ENCODE results near the gene OR1J4.
"Not testable (repeated sequence)": the region's sequence is repeated elsewhere in the genome, so short reads cannot be mapped to it uniquely, and the experiment has no call there.

OR1J4 gene, protein sequence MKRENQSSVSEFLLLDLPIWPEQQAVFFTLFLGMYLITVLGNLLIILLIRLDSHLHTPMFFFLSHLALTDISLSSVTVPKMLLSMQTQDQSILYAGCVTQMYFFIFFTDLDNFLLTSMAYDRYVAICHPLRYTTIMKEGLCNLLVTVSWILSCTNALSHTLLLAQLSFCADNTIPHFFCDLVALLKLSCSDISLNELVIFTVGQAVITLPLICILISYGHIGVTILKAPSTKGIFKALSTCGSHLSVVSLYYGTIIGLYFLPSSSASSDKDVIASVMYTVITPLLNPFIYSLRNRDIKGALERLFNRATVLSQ

DNA sequence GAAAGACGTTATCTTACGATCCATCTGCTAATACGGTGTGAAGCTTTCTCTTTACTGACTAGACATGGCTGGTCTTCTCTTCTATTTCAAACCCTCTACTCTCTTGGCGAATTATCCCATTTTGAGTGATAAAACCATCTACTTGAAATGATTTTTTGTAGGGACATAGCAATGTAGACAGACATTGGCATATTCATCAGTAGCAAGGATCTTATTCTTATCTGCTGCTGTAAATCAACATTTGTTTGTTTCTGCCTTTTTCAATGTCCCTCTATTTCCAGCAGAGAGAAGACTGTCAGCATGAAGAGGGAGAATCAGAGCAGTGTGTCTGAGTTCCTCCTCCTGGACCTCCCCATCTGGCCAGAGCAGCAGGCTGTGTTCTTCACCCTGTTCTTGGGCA is at the start of gene OR1J4:
Gene OR1J4 (plus strand): TSS at position 301 of the 400 bp plus-strand sequence. CDS start 0 bp downstream, at position 301.
- no peak for DNase-seq

DNA sequence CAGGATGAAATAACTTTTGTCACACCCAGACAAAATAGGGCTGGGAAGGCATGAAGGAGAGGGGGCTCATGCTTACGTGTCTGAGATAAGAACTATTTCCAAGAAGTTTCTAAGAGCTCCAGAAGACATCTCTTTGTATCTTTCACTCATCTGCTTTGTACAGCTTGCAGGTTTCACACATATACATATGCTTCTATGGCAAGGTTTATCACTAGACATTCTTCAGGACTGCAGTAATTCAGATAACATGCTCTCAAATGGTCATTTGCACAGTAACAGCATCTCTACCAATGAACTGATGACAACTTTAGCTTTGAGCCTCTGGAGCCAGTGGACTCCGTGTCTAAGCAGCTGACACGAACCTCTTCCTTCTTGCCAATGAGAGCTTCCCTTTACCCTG is 44.4 kb upstream of the OR1J4 start:
- DNase-seq, result no peak

DNA sequence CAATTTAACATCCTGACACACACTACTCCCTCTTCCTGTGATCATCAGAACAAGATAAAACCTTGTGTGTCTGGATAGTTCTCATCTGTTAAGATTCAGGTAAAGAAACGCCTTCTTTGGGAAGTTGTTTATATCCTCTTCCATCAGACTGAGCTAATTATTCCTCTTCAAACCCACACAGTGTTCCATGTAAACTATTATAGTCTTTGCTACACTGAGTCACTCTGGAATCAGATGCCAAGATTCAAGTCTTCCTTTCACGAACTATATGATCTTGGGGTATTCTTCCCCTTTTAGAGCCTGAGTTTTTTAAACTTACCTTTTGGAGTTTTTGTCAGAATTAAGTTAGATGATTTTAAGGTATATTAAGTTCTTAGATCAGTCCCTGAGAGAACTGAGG is 43.2 kb upstream of the OR1J4 start:
- DNase-seq, result no peak

DNA sequence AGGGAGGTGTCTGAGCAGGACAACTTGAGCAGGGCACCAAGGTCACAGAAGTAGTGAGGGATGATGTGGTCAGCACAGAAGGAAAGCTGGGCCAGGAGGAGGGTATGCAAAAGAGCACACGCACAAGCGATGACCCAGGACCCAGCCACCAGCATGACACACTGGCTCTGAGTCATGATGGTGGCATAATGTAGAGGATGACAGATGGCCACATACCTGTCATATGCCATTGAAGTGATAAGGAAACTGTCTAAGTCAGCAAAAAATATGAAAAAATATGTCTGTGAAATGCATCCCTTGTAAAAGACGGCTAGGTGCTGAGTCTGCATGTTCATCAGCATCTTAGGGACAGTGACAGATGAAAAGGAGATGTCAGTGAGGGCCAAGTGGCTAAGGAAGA is 41.6 kb upstream of the OR1J4 start:
- DNase-seq, result no peak

DNA sequence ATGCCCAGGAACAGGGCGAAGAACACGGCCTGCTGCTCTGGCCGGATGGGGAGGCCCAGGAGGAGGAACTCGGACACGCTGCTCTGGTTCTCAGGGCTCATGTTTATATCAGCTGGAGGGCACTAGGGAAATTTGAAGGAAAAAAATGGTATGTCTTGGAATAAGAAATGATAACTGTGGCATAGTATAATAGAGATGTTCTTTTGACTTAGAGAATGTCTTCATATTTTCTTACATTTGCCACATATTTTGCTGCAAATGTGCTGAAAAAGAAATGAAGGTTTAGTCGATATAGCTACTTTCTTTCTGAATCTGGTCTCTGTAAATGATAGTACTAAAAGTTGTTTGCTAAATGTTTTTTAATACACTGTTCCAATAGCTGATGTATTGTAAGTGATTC is 41.1 kb upstream of the OR1J4 start, which contains the start of gene OR1J1:
Gene OR1J1 (minus strand): TSS at position 101 of the 400 bp plus-strand sequence. CDS start 0 bp downstream, at position 101.
- DNase-seq, result no peak

DNA sequence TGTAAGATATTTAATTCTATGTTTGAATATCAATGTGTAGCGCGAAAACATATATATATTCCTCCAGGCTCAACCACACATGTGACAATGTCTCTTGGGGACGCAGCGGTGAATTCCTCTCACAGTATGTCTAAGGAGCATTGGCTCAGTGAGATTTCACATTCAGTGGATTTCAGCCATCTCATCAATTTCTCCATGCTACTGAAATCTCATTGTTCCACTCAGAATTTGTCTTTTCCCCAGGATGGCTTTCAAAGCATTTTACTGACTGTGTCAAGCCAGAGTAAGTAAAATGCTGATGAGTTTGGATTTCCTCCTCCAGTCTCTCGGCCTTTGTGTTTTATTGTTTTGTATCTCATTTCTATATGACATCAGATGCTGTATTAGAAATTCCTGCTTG is 39.9 kb upstream of the OR1J4 start:
- DNase-seq, result no peak

DNA sequence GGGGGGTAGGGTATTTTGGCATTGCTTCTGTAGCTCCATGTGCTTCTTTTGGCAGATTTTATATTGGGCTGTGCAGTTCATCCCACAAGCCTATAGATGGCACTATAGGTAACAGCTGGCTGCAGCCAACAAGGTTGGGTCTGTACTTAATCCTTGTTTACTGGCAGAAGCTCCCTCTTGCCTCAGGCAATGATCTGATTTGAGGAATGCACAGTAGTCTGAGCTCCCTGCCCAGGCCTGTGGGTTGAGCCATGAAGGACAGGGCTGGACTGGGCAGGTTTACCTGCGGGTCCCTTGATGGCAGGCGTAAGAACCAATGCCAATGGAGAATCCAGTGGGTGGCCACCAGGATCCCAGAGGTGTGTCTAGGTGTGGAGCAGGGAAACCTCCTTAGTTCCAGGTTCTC is 20.1 kb upstream of the OR1J4 start:
- peak; percentile 14 for DNase-seq

DNA sequence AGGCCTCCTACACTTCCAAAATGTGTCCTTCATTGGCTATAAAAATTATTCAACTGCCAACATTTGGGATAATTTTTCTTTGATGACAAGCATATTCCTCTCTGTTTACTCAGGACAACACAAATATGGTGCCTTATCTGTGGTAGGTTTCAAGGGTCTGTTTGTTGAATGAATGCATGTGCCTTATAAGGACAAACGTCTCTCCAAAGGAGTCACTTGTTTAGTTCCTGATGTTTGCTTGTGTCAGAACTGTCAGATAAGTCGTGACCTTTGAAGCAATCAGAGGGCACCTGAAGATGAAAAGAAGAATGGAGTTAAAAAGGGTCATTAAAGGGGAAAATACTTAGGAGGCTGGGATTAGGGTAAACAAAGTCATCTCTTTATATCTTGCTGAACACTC is 12.0 kb upstream of the OR1J4 start:
- DNase-seq, result no peak

DNA sequence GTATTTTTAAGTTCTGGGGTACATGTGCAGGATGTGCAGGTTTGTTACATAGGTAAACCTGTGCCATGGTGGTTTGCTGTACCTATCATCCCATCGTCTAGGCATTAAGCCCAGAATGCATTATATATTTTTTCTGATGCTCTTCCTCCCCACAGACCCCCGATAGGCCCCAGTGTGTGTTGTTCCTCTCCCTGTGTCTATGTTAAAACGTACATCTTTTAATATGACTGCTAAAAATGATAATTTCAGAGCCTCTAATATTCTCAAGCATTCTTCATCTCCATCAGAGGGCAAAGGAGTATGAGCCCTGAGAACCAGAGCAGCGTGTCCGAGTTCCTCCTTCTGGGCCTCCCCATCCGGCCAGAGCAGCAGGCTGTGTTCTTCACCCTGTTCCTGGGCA is 8.4 kb upstream of the OR1J4 start, which contains the start of gene OR1J2:
Gene OR1J2 (plus strand): TSS at position 301 of the 400 bp plus-strand sequence. CDS start 0 bp downstream, at position 301.
- DNase-seq, result no peak

DNA sequence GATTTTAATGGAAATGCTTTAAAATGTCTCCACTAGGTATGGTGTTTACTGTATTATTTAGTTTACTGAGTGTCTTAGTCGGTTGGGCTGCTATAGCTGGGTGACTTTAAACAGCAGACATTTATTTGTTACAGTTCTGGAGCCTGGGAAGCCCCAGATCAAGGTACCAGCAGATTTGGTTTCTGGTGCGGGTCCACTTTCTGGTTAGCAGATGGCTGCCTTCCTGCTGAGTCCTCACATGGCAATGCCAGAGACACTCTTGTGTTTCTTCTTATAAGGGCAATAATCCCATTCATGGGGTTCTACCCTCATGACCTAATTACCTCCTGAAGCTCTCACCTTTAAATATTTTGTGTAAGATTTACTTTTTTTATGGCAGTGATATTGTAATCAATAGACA is 715 bp upstream of the OR1J4 start:
- no peak for DNase-seq

DNA sequence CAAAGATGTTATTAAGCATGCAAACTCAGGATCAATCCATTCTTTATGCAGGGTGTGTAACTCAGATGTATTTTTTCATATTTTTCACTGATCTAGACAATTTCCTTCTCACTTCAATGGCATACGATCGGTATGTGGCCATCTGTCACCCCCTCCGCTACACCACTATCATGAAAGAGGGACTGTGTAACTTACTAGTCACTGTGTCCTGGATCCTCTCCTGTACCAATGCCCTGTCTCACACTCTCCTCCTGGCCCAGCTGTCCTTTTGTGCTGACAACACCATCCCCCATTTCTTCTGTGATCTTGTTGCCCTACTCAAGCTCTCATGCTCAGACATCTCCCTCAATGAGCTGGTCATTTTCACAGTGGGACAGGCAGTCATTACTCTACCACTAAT is 435 bp downstream of the OR1J4 start:
- no peak for DNase-seq

DNA sequence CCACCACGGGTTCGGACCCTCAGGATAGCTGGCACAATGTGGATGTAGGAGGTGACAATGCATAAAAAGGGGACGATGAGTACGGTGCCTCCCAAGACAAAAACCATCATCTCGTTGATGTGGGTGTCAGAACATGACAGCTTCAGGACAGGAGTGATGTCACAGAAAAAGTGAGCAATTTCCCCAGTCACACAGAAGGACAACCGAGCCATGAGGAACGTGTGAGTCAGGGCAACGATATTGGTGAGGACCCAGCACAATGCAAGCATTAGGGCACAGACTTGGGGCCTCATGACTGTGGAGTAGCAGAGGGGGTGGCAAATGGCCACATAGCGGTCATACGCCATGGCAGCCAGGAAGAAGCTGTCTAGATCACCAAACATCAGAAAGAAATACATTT is 7.7 kb downstream of the OR1J4 start:
- no peak for DNase-seq

DNA sequence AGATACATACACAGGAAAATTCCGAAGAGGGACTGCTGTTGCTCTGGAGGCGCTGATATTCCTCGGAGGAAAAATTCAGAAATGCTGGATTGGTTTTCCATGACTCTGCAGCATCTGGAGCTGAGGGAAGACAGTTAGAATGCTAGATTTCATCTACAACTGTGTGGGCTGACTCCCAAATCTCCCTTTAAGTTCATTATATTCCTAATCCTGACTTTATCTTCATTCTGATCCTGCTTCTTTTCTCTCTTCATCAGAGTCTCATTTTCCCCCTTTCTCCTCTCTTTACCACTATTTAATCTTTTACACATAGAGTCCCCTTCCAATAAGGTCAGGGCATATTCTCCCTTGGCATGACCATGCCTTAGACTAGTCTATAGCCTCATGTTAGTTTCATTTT is 8.3 kb downstream of the OR1J4 start, which contains the start of gene OR1N1:
Gene OR1N1 (minus strand): TSS at position 101 of the 400 bp plus-strand sequence. CDS start 0 bp downstream, at position 101.
- DNase-seq, result no peak

DNA sequence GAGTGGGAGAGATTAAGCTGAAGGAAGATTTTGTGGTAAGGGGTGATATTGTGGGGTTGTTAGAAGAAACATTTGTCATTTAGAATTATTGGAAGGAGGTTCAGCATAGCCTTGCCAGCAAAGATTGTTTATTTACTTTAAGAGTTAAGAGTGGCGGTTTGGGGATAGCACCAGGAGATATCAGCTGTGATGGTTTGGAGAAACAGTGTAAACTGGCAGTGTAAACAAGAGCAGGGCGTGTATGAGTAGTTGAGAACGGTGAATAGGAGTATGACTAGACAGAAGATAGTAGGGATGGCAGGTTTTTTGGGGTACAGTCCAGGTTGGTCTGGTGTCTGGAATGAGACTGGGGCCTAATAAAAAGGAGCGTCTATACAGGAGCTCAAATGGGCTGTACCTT is 12.2 kb downstream of the OR1J4 start:
- DNase-seq, result not testable (repeated sequence)

DNA sequence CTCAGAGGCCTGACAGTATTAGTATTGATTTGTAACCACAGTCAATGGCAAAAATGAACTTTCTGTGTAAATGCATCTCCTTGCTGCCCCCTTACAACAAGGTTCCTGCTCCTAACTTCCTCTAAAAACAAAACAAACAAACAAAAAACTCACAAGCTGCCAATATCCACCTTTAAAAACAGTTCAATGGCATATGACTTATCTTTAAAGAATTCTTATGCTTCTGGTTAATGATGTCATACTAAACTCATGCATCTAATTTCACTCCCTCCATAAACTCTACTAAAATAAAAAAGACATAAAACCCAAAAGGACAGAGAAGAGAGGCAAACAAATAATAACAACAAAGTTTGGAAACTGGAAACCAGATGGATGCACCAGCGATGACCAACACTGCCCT is 17.2 kb downstream of the OR1J4 start:
- DNase-seq, result no peak

DNA sequence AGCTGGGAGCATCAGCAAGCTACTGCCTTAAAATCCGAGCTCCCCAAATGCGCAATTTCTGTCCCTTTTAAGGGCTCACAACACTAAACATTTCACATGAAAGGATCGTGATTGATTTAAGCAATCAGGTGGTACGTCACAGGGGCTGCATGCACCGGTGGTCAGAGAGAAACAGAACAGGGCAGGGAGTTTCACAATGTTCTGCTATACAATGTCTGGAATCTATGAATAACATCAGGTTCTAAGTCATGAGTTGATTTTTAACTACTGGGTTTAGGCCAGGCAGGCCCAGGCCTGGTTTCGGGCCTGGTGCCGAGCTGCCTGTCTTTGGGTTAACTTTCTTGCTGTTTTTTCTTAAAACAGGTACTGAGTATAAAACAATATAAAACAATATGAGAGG is 18.1 kb downstream of the OR1J4 start:
- DNase-seq, result not testable (repeated sequence)

DNA sequence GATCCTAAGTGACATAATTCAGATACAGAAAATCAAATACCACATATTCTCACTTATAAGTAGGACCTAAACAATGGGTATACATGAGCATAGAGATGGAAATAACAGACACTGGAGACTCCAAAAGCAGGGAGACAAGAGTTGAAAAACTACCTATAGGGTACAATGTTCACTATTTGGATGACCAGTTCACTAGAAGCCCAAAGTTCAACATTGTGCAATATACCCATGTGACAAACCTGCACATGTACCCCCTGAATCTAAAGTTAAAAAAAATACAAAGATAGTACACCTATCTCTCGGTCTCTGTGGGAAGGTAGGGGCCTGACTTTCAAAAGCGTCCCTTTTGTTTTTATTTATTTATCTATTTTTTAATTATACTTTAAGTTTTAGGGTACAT is 19.8 kb downstream of the OR1J4 start:
- DNase-seq, result no peak

DNA sequence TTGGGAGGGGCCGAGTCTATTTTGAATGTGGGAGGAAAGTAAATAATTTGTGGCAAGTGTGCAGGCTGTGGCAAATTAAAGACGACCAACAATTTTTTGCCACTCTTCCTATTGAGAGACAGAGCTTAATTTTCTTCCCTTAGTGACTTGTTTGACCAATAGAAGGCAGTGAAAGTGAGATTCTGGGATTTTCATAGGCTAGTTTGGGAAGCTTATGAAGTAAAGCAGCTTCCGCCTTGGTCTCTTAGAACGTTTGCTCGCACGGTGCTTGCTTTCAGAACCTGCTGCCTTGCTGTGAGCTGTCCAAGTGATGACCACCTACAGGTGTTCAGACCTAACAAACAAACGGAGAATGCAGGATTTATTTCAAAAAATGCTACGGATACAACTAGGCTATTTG is 27.3 kb downstream of the OR1J4 start:
- DNase-seq, result no peak

DNA sequence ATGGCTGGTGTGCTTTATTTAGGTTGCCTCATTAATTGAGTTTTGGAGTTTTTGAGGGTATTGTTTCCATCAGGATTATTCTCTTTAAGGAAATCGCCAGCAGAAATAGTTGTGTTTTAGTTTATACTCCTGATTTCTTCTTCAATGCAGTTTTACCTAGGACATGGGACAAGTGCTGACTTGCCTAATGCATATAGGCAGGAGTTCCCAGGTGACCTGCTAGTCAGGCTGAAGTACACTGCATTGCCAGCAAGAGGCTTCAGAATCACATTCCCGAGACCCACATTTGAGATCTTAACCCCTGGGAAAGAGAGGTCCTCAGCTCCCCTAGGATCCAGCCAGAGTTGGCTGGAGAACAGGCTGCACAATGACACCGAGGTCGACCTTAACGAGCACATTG is 32.4 kb downstream of the OR1J4 start:
- no peak for DNase-seq

DNA sequence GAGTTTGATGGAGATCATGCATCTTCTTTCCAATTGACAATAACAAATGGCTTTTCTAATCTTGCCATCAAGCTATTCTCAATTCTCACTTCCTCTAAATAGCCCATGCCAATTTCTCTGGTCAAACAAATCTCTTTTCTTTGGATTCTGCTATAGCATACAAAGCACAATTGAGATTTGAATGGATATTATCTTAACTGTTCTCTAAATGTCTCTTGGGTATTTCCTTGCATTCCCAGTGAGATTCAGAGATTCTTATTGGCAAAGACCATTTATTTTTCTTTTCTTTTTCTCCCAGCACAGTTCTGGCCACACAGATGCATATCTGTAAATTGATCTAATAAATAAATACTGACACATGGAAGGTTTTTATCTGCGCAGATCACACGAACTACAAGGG is 33.9 kb downstream of the OR1J4 start, which contains the start of gene OR1N2:
Gene OR1N2 (plus strand): TSS at position 301 of the 400 bp plus-strand sequence. CDS start 100 bp downstream, outside the sequence.
- DNase-seq, result no peak

DNA sequence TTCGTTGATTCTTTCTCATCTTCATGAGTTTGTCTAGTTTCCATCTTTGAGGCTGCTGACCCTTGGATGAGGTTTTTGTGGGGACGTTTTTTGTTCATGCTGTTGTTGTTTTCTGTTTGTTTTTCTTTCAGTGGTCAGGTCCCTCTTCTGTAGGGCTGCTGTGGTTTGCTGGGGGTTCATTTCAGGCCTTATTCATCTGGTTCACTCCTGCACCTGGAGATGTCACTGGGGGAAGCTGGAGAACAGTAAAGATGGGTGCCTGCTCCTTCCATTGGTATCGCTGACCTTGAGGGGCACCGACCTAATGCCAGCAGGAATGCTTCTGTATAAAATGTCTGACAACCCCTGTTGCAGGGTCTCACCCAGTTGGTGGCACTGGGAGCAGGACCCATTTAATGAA is 42.5 kb downstream of the OR1J4 start:
- no peak for DNase-seq

DNA sequence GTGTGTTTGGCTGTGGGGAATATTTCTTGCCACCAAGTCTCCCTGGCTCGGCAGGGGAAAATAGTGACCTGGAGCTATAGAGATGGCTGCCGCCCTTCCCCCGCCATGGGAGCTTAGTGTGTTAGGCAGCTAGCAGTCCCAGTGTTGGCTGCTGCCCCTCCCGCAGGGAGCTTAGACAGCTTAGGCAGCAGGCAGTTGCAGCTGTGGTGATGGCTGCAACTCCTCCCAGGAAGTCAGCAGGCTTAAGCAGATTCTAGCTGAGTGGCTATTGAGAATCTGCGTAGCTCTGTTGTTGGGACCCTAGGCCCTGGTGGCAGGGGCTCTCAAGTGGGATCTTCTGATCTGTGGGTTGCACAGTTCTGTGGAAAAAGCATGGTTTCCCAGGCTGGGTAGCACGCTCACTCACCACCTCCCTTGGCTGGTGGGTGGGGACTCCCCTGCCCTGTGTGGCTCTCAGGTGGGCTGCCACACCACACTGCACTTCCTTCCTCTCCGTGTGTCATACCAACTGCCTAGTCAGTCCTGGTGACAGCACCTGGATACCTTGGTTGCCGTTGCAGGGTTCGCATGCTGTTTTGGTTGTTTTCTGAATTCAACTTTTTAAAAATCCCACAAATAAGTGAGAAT is 43.3 kb downstream of the OR1J4 start:
- no peak for DNase-seq

DNA sequence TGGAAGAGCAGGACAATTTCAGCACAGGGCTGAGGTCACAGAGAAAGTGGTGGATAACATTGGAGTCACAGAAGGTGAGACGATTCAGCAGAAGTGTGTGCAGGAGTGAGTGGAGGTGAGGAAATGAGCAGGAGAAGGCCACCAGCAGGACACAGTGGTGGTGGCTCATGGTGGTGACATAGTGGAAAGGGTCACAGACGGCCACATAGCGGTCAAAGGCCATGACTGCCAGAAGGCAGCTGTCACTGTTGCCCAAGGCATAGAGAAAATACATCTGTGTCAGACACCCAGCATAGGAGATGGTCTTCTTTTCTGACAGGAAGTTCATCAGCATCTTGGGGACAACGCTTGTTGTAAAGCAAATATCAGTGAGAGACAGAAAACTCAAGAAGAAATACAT is 49.0 kb downstream of the OR1J4 start:
- DNase-seq, result no peak
